GM21360 (cell line): ENCODE measurements around the gene NUDT1.

ENCODE experiments used
- ATAC-seq: cut with Tn5 transposase; IDR thresholded peaks from one replicate; pipeline ENCODE4 v1.9.1; 2021; ENCODE audit warnings: mild to moderate bottlenecking, moderate library complexity; ENCODE audit not compliant: unreplicated experiment

The NUDT1 gene

DNA sequence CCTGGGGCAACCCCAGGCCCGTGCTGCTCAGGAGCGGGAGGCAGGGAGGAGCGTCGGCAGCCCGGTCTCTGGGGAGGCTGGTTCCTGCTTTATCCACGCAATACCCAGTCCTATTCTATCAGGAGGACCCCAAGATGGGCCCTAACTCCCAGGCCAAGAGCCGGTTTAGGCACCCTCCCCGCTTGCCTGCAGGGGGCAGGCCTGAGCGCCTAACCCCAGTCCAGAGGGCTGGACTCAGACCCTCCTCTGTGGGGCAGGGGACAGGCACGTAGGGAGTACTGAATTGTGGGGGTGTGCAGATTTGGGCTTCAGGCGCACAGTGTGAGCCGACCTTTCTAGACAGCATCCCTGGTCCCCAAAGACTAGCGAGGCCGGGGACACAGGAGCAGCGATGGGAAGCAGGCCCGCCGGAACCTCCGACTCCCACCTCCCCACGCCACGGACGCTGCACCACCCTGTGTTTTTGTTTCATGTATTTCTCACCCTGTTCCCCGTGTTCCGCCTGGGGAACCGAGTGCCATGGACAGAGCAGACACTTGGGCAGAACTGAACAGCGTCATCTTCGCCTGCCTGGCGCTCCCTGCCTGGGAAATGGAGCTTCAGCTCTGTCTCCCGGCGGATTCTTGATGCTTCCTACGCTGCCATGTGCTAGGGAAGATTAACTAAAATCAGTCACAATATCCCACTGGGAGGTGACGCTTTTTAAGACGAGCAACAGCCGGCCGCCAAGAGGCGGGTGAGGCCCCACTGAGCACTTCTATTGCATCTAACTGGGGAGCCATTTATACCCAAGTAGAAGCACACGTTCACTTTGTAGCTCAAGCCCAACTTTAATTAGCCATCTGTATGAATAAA, 5.3 kb downstream of the NUDT1 start:
- no peak for ATAC-seq

DNA sequence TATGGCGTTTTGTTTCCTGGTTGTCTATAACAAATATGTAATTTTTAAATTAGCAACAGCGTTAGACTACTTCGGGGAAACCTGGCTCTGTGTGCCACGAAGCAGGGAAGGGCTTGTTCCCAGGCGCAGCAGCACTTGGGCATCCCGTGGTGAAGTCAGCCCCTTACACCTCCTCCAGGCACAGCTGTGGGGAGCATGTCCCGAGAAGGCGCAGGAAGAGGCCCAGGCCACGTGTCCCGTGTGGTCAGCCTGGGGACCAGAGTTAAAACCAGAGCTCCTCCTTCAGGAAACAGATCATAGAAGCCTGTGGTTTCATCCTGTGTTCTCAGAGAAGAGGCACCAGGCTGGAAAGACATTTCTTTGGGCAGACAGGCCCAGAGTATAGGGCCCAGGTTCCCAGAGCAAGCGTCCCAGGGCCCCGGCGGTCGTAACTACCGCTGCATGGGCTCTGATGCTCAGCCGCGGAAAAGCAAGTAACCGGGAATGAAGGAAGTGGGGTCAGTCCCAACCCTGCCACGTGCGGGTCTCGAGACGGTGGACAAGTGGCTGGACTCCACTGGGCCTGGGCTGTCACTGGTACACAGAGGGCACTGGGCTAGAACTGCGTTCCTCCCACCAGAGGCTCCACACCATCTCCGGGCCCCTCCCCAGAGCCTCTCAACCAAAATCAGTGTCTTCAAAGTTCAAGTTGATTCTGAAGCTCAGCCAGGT, 7.1 kb downstream of the NUDT1 start:
- no peak for ATAC-seq

DNA sequence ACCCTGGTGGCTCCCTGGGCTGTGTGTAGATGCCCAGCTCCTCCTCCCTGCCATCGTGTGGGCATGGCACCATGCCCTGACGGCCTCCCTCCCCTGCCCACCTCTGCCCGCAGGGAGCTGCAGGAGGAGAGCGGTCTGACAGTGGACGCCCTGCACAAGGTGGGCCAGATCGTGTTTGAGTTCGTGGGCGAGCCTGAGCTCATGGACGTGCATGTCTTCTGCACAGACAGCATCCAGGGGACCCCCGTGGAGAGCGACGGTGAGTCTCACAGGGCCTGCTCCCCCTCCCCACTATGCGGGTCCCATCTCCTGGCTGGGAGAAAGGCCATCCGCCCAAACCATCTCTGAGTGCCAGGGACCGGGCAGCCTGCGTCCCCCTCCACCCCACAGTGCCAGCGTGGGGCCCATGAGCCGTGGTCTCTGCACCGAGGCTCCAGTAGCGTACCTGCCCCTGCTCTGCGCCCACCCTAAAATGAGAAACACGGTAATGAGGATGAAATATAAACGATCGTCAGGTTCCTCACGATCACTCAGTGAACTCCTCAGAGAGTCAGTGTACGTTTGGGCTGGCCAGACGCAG, 7.8 kb downstream of the NUDT1 start:
- no peak for ATAC-seq

DNA sequence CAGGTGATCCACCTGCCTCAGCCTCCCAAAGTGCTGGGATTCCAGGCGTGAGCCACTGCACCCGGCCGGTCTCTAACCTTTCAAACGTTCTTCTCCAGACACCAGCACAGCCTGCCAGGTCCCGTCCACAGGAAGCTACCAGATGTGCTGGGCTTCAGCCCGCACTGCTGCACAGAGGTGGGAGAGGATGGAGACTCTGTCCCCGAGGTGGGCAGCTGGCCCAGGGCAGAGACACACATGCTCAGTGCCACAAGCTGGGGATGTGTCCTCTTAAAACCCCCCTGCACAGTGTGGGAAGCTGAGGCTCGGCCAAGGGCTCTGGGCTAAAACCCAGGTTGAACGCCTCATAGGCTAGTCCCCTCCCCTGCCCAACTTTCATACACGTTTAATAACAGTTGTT, 9.4 kb downstream of the NUDT1 start:
- no peak for ATAC-seq

DNA sequence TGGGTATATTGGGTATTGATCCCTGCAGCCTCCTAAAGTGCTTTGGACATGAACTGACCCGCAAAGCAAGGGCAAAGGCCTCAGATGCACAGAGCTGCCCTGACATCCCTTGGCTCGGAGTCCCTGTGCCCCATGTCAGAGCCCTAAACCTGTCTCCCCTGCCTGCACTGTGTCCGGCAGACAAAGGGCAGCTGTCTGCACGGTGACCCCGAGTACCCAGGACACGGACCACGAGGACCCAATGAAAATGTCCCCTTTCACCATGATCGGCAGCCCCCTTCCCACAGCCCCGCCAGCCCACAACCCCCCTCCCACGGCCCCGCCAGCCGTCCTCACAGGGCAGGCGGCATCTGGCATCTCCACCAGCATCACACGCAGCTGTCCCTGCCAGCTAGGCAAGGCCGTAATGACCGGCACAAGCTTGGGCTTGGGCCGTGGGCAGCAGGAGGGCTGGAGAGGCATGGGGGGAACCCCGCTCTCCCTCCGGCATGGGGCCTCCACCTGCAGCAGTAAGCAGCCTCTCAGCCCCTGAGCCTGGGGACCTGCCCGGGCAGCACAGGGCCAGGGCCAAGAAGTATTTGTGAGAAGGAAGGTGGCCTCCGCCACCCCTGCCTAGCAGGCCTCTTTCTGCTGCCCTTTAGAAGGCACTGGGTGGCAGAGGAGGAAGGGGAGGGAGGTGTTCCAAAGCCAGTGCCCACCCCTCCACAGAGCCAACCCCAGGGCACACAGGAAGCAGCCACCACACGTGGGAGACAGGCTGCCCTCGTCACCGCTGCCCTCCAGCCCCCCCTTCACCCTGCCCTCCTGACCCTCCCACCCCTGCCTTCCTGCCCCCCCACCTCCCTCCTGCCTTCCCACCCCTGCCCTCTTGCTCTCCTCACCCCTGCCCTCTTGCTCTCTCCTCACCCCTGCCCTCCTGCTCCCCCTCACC, 10.1 kb downstream of the NUDT1 start:
- ATAC-seq, result no peak

DNA sequence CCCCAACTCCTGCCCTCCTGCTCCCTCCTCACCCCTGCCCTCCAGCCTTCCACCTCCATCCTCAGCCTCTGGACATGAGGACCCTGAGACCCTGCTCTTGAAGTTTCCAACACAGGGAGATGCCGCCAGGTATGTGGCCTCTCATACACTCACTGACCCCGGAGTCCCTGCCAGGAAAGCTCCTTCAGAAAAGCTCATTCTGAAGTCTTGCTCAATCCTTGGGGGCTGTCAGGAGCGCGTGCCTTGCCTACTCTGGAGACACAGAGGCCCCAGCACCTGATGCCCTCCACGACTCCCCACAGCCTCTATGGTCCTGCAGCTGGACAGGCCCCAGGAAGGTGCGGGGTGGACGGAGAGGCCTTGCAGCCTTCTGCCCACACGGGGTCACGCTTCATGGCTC, 11.0 kb downstream of the NUDT1 start:
- no peak for ATAC-seq

DNA sequence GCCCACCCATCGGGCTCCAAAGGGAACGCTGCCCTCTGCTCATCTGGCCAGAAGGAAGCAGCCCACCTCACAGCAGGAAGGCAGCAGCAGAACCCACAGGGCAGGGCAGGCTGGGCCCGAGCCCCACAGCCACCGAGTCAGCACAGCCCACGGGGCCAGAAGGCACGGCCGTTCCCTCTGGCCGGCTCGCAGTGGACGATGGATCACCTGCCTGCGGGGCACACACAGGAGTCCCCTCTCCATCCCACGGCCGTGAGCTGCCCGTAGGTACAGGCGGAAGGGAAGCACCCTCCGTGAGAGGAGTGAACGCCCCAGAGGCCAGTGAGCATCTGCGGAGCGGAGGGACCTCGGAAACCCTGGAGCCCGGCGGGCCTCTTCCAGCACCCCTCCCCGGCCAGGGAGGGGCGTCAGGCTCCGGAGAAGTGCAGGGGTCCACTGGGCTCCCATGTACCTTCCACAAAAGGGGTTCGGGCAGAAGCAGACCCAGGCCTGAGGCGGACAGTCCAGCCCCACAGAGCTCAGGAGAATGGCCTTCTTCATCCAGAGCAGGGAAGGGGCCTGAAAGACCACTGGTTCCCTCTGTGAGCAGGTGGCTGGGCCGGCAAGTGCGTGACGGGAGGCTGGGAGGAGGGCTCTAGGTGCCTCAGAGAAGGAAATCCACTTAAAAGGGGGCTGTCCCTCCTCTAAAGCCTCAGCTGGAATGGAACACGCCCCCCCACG, 11.7 kb downstream of the NUDT1 start:
- no peak for ATAC-seq

DNA sequence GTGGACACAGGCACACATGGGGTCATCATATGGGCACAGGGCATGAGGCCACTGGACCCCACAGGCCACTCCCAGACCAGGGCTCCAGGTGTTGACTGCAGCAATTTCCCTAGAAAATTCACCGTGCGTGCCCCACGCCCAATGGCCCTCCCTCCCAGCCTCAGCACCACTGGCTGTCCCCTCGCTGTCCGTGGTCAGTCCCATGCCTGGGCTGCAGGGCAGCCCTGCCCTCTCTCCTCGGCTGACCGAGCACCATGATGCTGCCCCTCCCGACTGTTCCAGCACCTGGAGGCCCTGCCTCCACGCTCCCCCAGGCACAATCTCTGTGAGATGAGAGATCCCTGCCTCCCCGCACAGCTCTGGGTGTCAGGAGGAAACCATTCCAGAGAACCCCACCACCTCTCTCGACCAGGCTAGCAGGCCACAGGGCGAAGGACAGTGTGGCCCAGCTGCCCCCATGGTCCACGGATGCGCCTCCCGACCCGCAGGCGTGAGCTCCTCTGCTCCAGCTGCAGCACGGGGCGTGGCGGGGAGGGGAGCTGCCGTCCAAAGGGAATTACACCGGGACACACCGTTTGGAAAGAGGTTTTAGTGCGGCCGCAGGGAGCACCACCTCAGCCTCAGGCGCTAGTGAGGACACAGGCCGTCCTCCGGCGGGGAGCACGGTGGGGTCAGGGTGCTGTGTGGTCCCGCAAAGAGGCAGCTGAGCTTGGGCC, 12.6 kb downstream of the NUDT1 start:
- ATAC-seq, result no peak

DNA sequence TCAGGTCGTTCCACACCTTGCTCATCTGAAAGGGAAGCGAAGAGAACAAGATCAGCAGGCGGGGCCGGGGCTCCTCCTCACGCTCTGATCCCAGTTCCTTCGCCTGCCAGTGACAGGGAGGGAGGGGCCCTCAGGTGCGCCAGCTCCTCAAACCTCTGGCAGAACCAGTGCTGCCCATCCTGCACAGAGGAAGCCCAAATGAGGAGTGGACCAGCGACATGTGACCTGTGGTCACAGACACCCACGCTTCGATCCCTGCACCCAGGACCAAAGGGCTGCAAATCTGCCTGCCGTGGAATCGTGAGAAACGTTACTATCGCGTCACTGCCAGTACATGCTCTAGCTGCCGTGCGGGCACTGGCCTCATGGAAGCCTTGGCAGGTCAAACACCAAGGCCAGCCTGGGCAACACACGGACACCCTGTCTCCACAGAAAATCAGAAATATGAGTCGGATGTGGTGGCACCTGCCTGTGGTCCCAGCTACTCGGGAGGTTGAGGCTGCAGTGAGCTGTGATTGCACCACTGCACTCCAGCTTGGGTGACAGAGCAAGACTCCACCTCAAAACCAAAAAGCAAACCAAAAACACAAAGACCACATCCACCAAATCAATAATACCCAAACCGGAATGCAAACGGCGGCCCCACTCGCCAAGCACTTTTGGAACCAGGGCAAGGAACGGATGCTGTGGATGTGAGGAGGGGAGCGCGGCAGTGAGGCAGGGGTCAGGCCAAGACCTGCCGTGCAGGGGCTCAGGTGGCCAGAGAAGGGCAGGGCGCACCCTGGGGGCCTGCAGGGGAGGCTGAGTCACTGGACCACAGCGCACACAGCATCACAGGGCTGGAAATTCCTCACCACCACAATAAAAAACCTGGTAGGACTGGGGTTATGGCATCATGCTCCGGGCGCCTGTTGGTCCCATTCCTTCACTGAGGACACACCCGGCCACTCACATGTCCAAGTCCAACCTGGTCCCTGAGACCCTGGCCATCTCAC, 13.4 kb downstream of the NUDT1 start:
- no peak for ATAC-seq

DNA sequence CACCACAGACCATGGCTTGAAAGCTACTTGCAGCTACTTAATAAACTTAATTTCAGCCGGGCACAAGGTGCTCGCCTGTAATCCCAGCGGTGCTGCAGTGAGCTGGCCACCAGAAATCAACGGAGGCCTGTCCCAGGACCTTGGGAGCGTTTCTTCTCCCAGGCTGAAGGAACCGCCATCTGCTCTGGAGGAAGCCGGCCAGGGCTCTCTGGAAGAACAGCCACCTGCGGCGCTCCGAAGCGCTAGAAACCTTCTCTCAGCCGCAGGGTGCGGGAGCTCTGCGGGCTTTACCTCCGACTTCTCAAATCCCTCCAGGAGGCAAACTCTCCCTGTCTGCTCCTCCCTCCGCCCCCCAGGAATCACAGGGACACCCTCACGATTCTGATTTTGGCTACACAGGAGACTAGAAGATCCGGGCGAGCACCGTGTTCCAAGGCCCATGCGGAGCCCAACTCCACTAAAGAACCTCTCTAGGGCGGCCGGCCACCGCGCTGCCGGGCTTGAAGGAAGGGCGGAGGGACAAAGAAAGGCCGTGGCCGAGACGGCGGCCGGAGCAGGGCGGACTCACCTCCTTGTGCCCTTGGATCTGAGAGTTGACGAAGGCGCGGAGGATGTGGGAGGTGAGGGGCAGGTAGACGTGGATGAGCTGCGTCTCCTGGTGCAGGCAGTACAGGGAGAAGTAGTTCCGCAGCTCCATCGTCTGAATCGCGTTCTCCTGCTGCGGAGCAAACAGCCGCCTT, 14.4 kb downstream of the NUDT1 start:
- ATAC-seq, result no peak

DNA sequence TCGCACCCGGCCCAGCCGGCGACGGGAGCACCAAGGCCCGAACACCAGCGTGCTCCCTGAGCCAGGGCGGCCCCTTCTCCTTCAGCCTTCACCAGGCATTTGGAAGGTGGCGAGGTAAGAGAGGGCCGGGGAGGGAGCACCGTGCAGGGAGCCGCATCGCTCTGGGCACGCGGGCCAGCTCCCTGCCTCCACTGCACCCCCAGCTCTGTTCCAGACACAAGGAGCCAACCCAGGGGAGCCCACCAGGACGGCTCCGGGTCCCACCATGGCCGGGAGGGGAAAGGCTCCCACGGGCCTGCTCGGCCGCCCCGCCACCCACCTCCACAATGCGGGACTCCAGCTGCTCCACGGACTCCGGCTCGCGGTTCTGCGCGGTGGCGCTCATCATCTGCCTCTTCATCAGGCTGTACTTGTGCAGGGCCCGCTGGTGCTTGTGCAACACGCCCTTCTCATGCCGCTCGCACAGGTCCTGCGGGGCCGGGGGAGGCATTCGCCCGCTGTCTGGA, 15.1 kb downstream of the NUDT1 start:
- ATAC-seq, result no peak

DNA sequence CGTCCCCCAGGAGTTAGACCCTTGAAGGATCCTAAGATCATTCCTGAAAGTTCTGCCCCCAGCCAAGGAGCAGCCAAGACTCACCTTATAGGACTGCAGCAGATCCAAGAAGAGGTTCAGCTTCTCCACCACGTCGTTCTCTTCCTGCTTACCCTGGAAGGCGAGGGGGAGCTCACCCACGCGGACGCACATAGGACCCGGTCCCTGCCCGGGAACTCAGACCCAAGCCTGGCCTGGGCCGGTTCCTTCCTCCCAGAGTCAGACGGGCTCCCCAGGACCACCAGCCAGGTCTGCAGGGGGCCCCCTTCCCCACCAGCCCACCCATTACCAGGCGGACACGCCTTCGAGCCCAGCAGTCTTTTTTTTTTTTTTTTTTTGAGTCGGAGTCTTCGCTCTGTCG, 15.6 kb downstream of the NUDT1 start:
- ATAC-seq, result no peak

DNA sequence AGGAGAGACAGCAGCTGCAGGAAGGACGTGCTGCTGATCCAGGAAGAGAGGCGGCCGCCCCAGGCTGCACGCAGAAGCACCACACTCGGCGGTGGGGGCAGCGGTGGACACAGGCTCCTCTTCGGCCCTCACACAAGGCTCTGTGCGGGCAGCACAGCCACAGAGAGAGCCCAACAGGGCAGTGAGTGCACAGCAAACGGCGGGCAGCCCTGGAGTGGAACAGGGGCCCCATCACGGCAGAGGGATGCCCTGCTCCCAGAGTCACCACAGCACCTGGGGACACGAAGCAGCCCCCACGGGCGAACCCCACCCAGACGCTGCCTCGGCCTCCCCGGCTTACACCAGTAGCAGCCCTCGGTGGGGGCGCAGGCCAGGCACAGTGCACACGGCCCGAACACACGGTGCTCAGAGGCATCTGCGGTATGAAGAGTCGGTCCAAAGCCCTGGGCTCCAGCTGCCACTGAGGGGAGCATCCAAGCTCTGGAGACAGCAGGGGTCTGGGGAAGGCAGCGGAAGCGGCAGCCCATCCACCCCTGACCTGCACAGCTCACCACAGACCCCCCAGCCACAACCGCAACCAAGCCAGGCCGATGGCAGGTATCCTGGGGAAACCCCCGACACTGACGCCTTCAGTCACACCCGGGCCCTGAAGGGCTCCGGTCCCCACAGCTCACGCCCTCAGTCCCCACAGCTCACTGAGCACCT, 16.8 kb downstream of the NUDT1 start:
- peak; percentile 76 for ATAC-seq

DNA sequence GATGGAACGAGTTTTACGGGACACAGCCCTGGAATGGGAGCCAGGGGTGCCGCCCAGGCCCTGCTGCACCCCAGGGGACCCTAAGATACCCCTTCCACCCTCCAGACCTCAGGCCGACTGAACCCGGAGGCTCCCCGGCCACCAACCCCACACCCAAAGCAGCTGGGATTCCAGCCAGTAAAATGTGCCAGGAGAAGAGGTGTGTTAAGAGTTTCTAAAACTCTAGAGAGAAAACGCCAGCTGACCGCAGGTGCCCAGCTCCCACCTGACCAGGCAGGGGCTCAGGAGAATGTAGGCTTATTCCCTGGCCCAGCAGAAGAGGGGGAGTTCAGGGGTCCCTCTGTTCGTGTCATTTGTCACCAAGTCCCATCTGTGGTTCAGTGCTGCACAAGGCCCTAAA, 17.5 kb downstream of the NUDT1 start:
- ATAC-seq, result no peak

DNA sequence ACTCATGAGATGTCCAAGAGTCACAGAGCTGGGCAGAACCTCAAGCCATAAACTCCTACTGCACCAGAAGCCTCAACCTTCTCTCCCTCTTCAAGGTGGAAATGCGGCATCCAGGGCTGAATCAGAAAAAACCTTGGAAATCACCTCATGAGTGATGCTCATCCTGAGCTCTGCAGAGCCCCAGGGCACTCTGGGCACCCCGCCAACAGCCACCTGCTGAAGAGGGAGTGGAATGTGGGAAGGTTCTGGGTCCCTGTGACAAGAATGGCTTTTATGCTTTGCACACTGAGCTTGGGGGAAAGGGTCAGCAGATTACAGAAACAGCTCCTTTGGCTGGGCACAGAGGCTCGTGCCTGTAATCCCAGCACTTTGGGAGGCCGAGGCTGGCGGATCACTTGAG, 18.8 kb downstream of the NUDT1 start:
- no peak for ATAC-seq

DNA sequence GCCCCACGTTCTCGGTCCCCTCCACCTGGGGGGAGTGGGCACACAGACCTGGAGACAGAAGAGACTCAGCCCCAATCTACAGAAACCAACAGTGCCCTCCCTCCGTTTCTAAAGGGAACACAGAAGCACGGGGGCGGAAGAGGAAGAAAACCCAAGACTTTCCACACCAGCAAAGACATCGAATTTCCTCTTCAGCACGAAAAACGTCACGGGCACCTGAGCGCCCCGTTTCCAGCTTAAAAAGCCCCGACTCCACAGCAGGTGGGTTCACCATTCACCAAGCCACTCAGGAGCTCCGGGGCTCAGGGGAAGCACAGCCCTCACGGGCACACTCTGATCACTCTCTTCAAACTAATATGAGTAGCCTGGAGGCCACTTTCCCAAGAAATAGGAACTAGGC, 19.6 kb downstream of the NUDT1 start:
- no peak for ATAC-seq

DNA sequence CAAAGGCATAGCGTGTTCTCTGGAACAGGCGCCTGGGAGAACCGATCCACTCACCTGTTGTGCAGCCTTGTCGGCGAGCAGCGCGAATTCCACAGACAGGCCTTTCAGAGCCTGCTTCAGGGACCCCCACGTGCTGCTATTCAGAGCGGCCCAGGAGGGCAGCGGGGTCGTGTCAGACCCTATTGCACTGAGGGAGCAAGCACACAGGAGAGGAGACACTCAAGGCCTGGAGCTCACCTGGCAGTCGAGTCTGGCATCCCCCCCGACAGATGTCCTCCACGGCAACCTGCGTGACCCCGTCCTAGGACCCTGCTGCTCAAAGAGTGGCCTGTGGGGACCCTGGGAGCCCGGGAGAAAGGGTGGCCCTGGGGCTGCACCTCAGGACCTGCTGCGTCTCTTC, 21.1 kb downstream of the NUDT1 start:
- no peak for ATAC-seq
